SK-N-SH treated with all-trans-retinoic acid at 6 μM for 48 hours (cell line): Measurements from ENCODE around the gene USP22.

ENCODE experiments used
- TCF4 ChIP-seq: fragments of 250-450 bp; sonication (Bioruptor Pico); IDR thresholded peaks from 2 replicates; pipeline ENCODE4 v1.8.0; 2021; ENCODE audit warnings: mild to moderate bottlenecking, moderate library complexity, borderline replicate concordance
- TSHZ2 ChIP-seq: fragments of 250-450 bp; sonication (Bioruptor Pico); IDR thresholded peaks from 2 replicates; pipeline ENCODE4 v1.5.0; 2020; ENCODE audit warnings: mild to moderate bottlenecking, moderate library complexity
- ZNF70 ChIP-seq: fragments of 450-650 bp; formaldehyde crosslinking; IDR thresholded peaks from 2 replicates; pipeline ENCODE4 v1.5.0; 2020; ENCODE audit warnings: mild to moderate bottlenecking, moderate library complexity

- TF ChIP-seq TCF4 (CRISPR knock-in tag) (no peak), TSHZ2 (CRISPR knock-in tag) (no peak), ZNF70 (CRISPR knock-in tag) (no peak)
Measured at GRCh38 chr17:20960871-20961270, 81.9 kb downstream of the USP22 start.
